ENCODE data around the gene MED16. TPM values are rescaled to one million over a fixed set of nuclear protein-coding genes. Genes with fewer than 3 reads are reported as not detected.
"Not testable (repeated sequence)": the region's sequence is repeated elsewhere in the genome, so short reads cannot be mapped to it uniquely, and the experiment has no call there.

MED16 gene
- polyA plus RNA-seq, 1 experiment = 22.7 TPM

GRCh38 chr19:882871-883497 lies 10.0 kb downstream of the MED16 start:
- ChIA-PET CTCF (interaction anchor here (0.6 kb wide), 1 partner anchor 39 kb away, joined by 5 read pairs; no protein-coding TSS in a partner anchor), POLR2A (interaction anchor here (0.5 to 0.6 kb wide), 2 partner anchors 119 to 371 kb away, joined by 5 to 6 read pairs; no protein-coding TSS in a partner anchor)
- Histone ChIP-seq H3K27ac (ENCODE audit: low read depth, low read length) (no peak overlapping the region), H3K9me3 (ENCODE audit: control insufficient read depth, insufficient read depth, low read length) (peaks cover 7% of the 10 kb centered on the region; the same call in 1 of the 2 replicates), H3K4me3 (ENCODE audit: low read depth, low read length) (no peak overlapping the region), H3K27me3 (ENCODE audit: control insufficient read depth, insufficient read depth, low read length) (no peaks in the 10 kb centered on the region)
- TF ChIP-seq, protein P1, sequence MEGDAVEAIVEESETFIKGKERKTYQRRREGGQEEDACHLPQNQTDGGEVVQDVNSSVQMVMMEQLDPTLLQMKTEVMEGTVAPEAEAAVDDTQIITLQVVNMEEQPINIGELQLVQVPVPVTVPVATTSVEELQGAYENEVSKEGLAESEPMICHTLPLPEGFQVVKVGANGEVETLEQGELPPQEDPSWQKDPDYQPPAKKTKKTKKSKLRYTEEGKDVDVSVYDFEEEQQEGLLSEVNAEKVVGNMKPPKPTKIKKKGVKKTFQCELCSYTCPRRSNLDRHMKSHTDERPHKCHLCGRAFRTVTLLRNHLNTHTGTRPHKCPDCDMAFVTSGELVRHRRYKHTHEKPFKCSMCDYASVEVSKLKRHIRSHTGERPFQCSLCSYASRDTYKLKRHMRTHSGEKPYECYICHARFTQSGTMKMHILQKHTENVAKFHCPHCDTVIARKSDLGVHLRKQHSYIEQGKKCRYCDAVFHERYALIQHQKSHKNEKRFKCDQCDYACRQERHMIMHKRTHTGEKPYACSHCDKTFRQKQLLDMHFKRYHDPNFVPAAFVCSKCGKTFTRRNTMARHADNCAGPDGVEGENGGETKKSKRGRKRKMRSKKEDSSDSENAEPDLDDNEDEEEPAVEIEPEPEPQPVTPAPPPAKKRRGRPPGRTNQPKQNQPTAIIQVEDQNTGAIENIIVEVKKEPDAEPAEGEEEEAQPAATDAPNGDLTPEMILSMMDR (IDR thresholded peaks at IDR 0.05; ENCODE audit: low read depth, low read length) = no peak
- no peak for DNase-seq (ENCODE audit: low read depth, low spot score)

DNA sequence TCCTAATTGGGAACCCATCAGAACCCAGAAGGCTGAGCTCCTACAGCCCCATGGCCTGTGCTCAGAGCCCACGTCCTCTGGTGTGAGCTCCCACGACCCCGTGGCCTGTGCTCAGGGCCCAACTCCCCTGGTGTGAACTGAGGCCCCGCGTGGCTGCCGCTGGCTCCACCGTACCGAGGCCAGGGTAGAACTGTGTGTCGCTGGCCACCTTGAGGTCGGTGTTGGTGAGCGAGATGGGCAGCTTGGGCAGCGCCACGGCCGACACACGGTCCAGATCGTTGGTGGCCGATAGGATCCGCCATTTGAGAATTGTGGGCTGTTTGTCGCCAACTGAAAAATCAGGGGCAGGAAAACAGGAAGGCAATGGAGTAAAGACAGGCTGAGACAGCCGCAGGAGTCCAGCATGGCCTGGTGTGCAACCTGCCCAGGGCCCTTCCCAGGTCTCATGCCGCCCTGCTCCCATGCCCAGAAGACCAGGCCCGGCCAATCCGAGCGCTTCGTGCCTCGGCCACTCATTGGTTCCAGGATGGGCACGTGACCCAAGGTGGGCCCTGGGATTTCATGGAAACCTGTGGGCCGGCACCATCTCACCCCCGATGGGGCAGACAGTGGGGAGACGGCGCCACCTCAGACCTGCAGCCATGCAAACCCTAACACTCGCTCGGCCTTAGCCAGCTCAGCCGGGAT lies 11.5 kb downstream of the MED16 start:
- peaks cover 7% of the 10 kb centered on the region; the same call in 1 of the 2 replicates for H3K9me3 ChIP-seq (ENCODE audit: control insufficient read depth, insufficient read depth, low read length)
- H3K27ac ChIP-seq (ENCODE audit: low read depth, low read length) = no peak overlapping the region
- ChIA-PET CTCF (no interaction called here), POLR2A (interaction anchor here (0.5 to 1.0 kb wide), 2 partner anchors 11 to 138 kb away, joined by 4 to 5 read pairs; no protein-coding TSS in a partner anchor)
- no peak for DNase-seq (ENCODE audit: low read depth, low spot score)
- no peak overlapping the region for H3K4me3 ChIP-seq (ENCODE audit: low read depth, low read length)
- TF ChIP-seq, protein P1 (IDR thresholded peaks at IDR 0.05; ENCODE audit: low read depth, low read length) = no peak
- no peaks in the 10 kb centered on the region for H3K27me3 ChIP-seq (ENCODE audit: control insufficient read depth, insufficient read depth, low read length)

GRCh38 chr19:879711-880438 lies 13.1 kb downstream of the MED16 start:
- CTCF ChIA-PET = interaction anchor here (0.6 kb wide), 1 partner anchor 399 kb away, joined by 3 read pairs; no protein-coding TSS in a partner anchor
- DNase-seq (ENCODE audit: low read depth, low spot score) = no peak
- POLR2A ChIA-PET = interaction anchor here (0.6 to 0.9 kb wide), 7 partner anchors 14 to 327 kb away, joined by 3 to 6 read pairs (median 3); partner anchors contain the start of gene RNU6-9
- TF ChIP-seq, protein P1 (IDR thresholded peaks at IDR 0.05; ENCODE audit: low read depth, low read length) = no peak
- Histone ChIP-seq H3K9me3 (ENCODE audit: control insufficient read depth, insufficient read depth, low read length) (peaks cover 11% of the 10 kb centered on the region; the same call in 1 of the 2 replicates), H3K27me3 (ENCODE audit: control insufficient read depth, insufficient read depth, low read length) (no peaks in the 10 kb centered on the region), H3K27ac (ENCODE audit: low read depth, low read length) (no peak overlapping the region), H3K4me3 (ENCODE audit: low read depth, low read length) (no peak overlapping the region)

- H3K27me3 ChIP-seq (ENCODE audit: control insufficient read depth, insufficient read depth, low read length); DNase-seq (ENCODE audit: low read depth, low spot score); H3K27ac ChIP-seq (ENCODE audit: low read depth, low read length); H3K4me3 ChIP-seq (ENCODE audit: low read depth, low read length): not testable (repeated sequence)
- POLR2A ChIA-PET = interaction anchor here (0.6 to 0.9 kb wide), 7 partner anchors 11 to 328 kb away, joined by 3 to 6 read pairs (median 3); partner anchors contain the start of gene RNU6-9
- CTCF ChIA-PET = interaction anchor here (0.8 kb wide), 1 partner anchor 124 kb away, joined by 3 read pairs; no protein-coding TSS in a partner anchor
- H3K9me3 ChIP-seq (ENCODE audit: control insufficient read depth, insufficient read depth, low read length) = peaks cover 11% of the 10 kb centered on the region; the same call in 1 of the 2 replicates
These were observed 14.0 kb downstream of the MED16 start for GRCh38 chr19:878751-879561.

GRCh38 chr19:877992-878660 lies 14.9 kb downstream of the MED16 start:
- POLR2A ChIA-PET; H3K4me3 ChIP-seq (ENCODE audit: low read depth, low read length); DNase-seq (ENCODE audit: low read depth, low spot score); H3K27ac ChIP-seq (ENCODE audit: low read depth, low read length); H3K27me3 ChIP-seq (ENCODE audit: control insufficient read depth, insufficient read depth, low read length): not testable (repeated sequence)
- CTCF ChIA-PET = interaction anchor here (0.8 kb wide), 1 partner anchor 124 kb away, joined by 3 read pairs; no protein-coding TSS in a partner anchor
- peaks cover 11% of the 10 kb centered on the region; the same call in 1 of the 2 replicates for H3K9me3 ChIP-seq (ENCODE audit: control insufficient read depth, insufficient read depth, low read length)

All from AG04450 (cell line).